Measurements from ENCODE around the gene ACVR1B. TPM values are rescaled to one million over a fixed set of nuclear protein-coding genes. Genes with fewer than 3 reads are reported as not detected.

Gene ACVR1B
- total and polyA plus RNA-seq, 2 experiments from 2014 or later: 5.7 to 22.4 TPM

GRCh38 chr12:51955702-51956101, 4.2 kb downstream of the ACVR1B start:
- peak overlapping the region; percentile 86 for H3K27ac ChIP-seq
- H3K9me2 ChIP-seq (replicated peaks; ENCODE audit: insufficient read depth): no peaks in the 10 kb centered on the region
- H3K27me3 ChIP-seq: no peaks in the 10 kb centered on the region
- H3K36me3 ChIP-seq (replicated peaks; ENCODE audit: insufficient read depth, low read depth): no peaks in the 10 kb centered on the region
- peaks cover 46% of the 10 kb centered on the region for H3K4me1 ChIP-seq (ENCODE audit: insufficient read depth)
- WGBS (ENCODE audit: low lambda C conversion rate, missing lambda C conversion rate): 76% methylated on average over 1 of the region's 1 CpG
- TF ChIP-seq EZH2phosphoT487 (IDR thresholded peaks at IDR 0.05; ENCODE audit: low read depth, severe bottlenecking, unreplicated experiment) (no peak), EZH2 (IDR thresholded peaks at IDR 0.05; ENCODE audit: borderline replicate concordance) (no peak), CTCF (IDR thresholded peaks at IDR 0.05; ENCODE audit: poor library complexity) (no peak)
- peaks cover 90% of the 10 kb centered on the region for H3K79me2 ChIP-seq
- peaks cover 9% of the 10 kb centered on the region for H4K20me1 ChIP-seq (ENCODE audit: insufficient read depth, poor library complexity, severe bottlenecking)
- DNase-seq (ENCODE audit: low spot score): no peak
- peak overlapping the region; percentile 79 for H3K4me2 ChIP-seq
- H2AFZ ChIP-seq: no peak overlapping the region
- H3K9me3 ChIP-seq (ENCODE audit: low read depth): no peaks in the 10 kb centered on the region
- no peak overlapping the region for H3K4me3 ChIP-seq

GRCh38 chr12:51958542-51958941, 7.0 kb downstream of the ACVR1B start:
- Histone ChIP-seq H3K9me2 (replicated peaks; ENCODE audit: insufficient read depth) (no peaks in the 10 kb centered on the region), H3K9me3 (ENCODE audit: low read depth) (no peaks in the 10 kb centered on the region), H4K20me1 (ENCODE audit: insufficient read depth, poor library complexity, severe bottlenecking) (peaks cover 9% of the 10 kb centered on the region), H3K79me2 (peaks cover 80% of the 10 kb centered on the region), H3K4me2 (no peak overlapping the region), H3K4me1 (ENCODE audit: insufficient read depth) (peaks cover 51% of the 10 kb centered on the region), H3K36me3 (replicated peaks; ENCODE audit: insufficient read depth, low read depth) (no peaks in the 10 kb centered on the region), H3K4me3 (no peak overlapping the region), H3K27me3 (no peaks in the 10 kb centered on the region), H3K27ac (peak overlapping the region; percentile 73), H2AFZ (no peak overlapping the region)
- no peak for DNase-seq (ENCODE audit: low spot score)
- no peak for TF ChIP-seq EZH2phosphoT487 (IDR thresholded peaks at IDR 0.05; ENCODE audit: low read depth, severe bottlenecking, unreplicated experiment)
- TF ChIP-seq EZH2 (IDR thresholded peaks at IDR 0.05; ENCODE audit: borderline replicate concordance): no peak
- TF ChIP-seq CTCF (IDR thresholded peaks at IDR 0.05; ENCODE audit: poor library complexity): no peak
- WGBS (ENCODE audit: low lambda C conversion rate, missing lambda C conversion rate): 98% methylated on average over 13 of the region's 13 CpGs

GRCh38 chr12:51959211-51959610, 7.7 kb downstream of the ACVR1B start:
- Histone ChIP-seq H3K27me3 (no peaks in the 10 kb centered on the region), H4K20me1 (ENCODE audit: insufficient read depth, poor library complexity, severe bottlenecking) (peaks cover 9% of the 10 kb centered on the region), H3K4me1 (ENCODE audit: insufficient read depth) (peaks cover 44% of the 10 kb centered on the region), H2AFZ (no peak overlapping the region), H3K4me2 (peak overlapping the region; percentile 8), H3K9me2 (replicated peaks; ENCODE audit: insufficient read depth) (no peaks in the 10 kb centered on the region), H3K27ac (peak overlapping the region; percentile 73), H3K4me3 (no peak overlapping the region), H3K9me3 (ENCODE audit: low read depth) (no peaks in the 10 kb centered on the region), H3K36me3 (replicated peaks; ENCODE audit: insufficient read depth, low read depth) (no peaks in the 10 kb centered on the region), H3K79me2 (peaks cover 80% of the 10 kb centered on the region)
- TF ChIP-seq EZH2phosphoT487 (IDR thresholded peaks at IDR 0.05; ENCODE audit: low read depth, severe bottlenecking, unreplicated experiment) (no peak), CTCF (IDR thresholded peaks at IDR 0.05; ENCODE audit: poor library complexity) (no peak), EZH2 (IDR thresholded peaks at IDR 0.05; ENCODE audit: borderline replicate concordance) (no peak)
- WGBS (ENCODE audit: low lambda C conversion rate, missing lambda C conversion rate): 50% methylated on average over 3 of the region's 3 CpGs
- DNase-seq (ENCODE audit: low spot score): no peak

- no peaks in the 10 kb centered on the region for H3K27me3 ChIP-seq
- H3K4me1 ChIP-seq (ENCODE audit: insufficient read depth): peaks cover 37% of the 10 kb centered on the region
- no peak overlapping the region for H3K4me3 ChIP-seq
- no peaks in the 10 kb centered on the region for H3K9me2 ChIP-seq (replicated peaks; ENCODE audit: insufficient read depth)
- no peaks in the 10 kb centered on the region for H3K36me3 ChIP-seq (replicated peaks; ENCODE audit: insufficient read depth, low read depth)
- H3K4me2 ChIP-seq: peak overlapping the region; percentile 8
- no peak for DNase-seq (ENCODE audit: low spot score)
- peaks cover 81% of the 10 kb centered on the region for H3K79me2 ChIP-seq
- 86% methylated on average over 4 of the region's 4 CpGs for WGBS (ENCODE audit: low lambda C conversion rate, missing lambda C conversion rate)
- no peak overlapping the region for H2AFZ ChIP-seq
- TF ChIP-seq EZH2phosphoT487 (IDR thresholded peaks at IDR 0.05; ENCODE audit: low read depth, severe bottlenecking, unreplicated experiment) (no peak), EZH2 (IDR thresholded peaks at IDR 0.05; ENCODE audit: borderline replicate concordance) (no peak), CTCF (IDR thresholded peaks at IDR 0.05; ENCODE audit: poor library complexity) (no peak)
- peaks cover 9% of the 10 kb centered on the region for H4K20me1 ChIP-seq (ENCODE audit: insufficient read depth, poor library complexity, severe bottlenecking)
- peak overlapping the region; percentile 72 for H3K27ac ChIP-seq
- H3K9me3 ChIP-seq (ENCODE audit: low read depth): no peaks in the 10 kb centered on the region
These were observed 8.4 kb downstream of the ACVR1B start for GRCh38 chr12:51959921-51960320.
